HG03469 (cell line): ENCODE data around the gene MSH5.
"Not testable (repeated sequence)": the region's sequence is repeated elsewhere in the genome, so short reads cannot be mapped to it uniquely, and the experiment has no call there.

Experiments used
- ATAC-seq: cut with Tn5 transposase; IDR thresholded peaks from one replicate; pipeline ENCODE4 v1.9.1; 2021; ENCODE audit warnings: mild to moderate bottlenecking, moderate library complexity, moderate number of reproducible peaks; ENCODE audit not compliant: unreplicated experiment

The MSH5 gene

DNA sequence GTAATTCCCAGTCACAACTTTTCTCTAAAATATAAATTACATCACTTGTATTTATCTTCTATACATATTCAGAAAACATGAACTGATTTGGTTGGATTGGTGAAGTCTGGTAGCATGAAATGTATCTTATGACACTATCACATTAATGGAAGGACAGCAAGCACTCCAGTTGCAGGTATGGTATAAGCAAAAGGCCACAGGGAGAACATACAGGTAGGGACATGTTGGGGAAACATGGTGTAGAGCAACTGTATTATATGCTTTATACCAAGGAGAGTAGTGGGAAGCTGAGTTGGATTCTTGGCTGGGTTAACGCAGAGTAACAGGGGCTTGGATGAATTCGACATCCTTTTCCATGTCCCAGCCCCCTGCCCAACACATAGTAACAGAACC is 57.2 kb downstream of the MSH5 start:
- no peak for ATAC-seq

DNA sequence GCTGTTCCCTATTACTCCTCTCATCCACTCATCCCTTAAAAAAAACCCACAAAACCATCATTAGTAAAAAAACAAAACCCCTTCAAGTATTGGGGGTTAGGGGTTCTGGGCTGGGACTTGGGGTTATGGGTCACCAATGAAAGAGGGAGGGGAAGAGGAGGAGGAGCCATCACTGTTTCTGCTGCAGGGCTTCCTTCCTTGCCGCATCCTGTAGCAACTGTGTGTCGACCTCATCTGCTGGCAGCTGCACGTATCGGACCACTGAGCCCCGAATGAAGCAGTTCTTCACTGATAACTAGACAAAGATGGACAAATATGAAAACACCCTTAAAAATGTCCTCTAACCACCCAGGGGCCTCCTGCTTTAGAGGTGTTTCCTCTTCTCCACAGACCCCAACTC is 57.8 kb downstream of the MSH5 start:
- no peak for ATAC-seq

DNA sequence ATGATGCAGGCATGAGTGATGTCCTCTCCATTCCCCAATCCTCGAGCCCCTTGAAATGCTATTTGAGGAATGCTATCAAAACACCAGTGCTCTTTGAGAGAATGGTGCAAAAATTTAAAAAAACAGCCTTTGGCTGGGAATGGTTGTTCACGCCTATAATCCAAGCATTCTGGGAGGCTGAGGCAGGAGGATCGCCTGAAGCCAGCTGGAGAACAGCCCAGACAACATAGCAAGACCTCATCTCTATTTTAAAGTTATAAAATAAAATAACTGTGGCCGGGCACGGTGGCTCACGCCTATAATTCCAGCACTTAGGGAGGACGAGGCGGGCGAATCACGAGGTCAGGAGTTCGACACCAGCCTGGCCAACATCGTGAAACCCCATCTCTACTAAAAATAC is 60.0 kb downstream of the MSH5 start:
- no peak for ATAC-seq

DNA sequence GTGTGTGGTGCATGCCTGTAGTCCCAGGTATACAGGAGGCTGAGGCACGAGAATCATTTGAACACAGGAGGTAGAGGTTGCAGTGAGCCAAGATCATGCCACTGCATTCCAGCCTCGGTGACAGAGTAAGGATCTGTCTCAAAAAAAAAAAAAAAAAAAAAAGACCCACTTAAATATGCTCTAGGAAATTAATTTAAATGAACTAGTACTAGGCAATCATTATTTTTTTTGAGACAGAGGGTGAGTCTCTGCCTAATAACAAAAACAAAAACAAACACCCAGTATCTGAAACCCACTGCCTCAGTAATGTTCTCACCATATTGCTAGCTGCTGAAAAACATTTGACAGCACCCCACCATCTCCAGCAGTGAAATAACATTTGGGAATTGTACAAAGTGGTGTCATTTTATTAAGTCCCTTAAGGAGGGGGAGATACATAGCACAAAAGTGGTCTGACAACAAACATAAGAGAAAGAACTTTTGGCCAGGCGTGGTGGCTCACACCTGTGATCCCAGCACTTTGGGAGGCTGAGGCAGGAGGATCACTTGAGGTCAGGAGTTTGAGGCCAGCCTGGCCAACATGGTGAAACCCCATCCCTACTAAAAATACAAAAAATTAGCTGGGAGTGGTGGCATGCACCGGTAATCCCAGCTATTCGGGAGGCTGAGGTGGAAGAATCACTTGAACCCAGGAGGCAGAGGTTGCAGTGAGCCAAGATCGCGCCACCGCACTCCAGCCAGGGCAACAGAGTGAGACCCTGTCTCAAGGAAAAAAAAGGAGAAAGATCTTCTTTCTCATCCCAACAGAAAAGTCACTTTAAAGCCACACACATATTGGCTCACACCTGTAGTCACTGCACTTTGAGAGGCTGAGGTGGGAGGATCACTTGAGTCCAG is 61.5 kb downstream of the MSH5 start:
- ATAC-seq, result not testable (repeated sequence)

DNA sequence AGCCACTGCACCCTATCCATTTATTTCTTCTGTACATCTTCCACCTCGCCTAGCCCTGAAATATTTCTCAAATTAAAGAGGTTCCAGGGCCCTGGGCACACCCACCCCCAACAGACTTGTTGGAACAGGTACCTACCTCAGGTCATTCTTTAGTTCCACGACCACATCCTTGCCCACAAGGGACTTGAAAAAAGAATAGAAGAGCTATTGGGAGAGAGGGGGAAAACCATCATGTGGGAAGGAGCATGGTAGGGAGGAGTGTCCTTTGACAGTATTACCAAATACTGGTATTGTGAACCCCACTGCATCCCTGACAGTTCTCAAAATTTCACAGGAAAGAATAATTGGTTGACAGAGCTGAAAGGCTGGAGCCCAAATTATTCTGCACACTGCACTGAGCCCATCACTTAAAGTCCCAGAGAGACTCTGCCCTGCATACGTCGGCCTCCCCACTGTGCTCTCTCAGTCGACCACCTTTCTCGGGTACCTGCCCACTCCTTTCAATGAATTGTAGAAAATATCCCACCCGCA is 66.2 kb downstream of the MSH5 start:
- ATAC-seq, result no peak

DNA sequence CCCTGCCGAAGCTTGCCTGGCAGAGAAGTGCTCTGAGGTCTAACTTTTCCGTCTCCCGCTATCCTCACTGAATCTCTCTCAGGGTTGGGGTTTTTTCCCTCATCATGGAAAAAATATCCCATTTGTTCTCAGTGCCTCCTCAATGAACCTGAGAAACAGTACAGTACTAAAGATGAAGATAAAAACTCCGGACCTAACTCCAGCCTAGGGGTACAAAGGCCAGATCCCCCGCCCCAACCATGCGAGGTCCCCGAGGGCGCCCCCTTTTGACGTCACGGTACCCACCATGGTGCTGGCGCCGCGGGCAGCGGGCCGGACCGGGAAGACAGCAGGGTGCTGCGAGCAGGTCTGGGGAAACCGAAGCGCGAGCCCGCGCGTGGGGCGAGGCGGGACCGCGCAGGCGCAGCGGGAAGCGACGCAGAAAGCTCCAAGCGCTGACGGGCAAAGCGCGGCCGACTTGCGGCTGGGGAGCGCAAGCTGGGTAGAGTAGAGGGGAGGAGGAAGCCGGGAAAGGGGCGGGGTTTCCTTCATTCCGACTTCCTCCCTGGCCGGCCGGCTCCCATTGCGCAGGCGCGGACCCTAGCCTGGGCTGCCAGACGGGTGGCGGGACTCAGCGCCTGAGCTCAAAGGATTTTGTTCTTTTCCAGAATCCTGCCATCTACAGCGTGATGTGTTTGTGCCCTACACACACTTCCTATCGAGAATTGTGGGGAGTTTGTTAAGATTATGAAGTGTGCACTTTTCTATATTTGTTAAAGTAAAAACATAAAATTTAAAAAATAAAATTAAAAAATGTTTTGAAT is 66.9 kb downstream of the MSH5 start, which contains the start of gene LSM2:
LSM2 (minus strand) TSS at position 497 of the 803 bp plus-strand sequence; CDS start at position 288, 209 bp downstream.
- peak; percentile 72 for ATAC-seq

DNA sequence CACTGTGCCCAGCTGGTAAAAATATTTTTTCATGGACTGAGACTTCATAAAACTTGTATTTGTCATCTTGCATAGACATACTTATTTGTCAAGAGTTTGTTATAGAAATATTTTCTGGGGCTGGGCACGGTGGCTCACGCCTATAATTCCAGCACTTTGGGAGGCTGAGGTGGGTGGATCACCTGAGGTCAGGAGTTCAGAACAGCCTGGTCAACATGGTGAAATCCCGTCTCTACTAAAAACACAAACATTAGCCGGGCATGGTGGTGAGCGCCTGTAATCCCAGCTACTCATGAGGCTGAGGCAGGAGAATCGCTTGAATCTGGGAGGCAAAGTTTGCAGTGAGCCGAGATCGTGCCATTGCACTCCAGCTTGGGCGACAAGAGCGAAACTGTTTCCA is 68.8 kb downstream of the MSH5 start:
- not testable (repeated sequence) for ATAC-seq

DNA sequence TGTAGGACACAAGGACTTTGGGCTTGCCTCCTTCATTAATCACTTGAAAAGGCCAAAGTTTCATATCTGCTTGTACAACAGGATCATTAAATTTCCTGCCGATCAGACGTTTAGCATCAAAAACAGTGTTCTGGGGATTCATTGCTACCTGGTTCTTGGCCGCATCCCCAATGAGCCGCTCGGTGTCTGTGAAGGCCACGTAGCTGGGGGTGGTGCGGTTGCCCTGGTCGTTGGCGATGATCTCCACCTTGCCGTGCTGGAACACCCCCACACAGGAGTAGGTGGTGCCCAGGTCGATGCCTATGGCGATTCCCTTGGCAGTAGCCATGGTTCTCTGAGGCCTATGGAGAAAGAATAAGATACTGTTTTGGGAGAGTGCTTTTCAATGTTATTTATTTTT is 71.8 kb downstream of the MSH5 start:
- no peak for ATAC-seq
